ENCODE results near the gene CORO6. TPM values are rescaled to one million over a fixed set of nuclear protein-coding genes. Genes with fewer than 3 reads are reported as not detected.

The CORO6 gene
- total RNA-seq, 1 donor from 2014 or later = 28.7 TPM

GRCh38 chr17:29567554-29568330, 55.0 kb downstream of the CORO6 start:
- peak; percentile 28 for TF ChIP-seq CTCF (conservative IDR thresholded peaks at IDR 0.05; ENCODE audit: low read depth, low read length)
- peak overlapping the region; percentile 77 for H3K4me3 ChIP-seq (ENCODE audit: low read depth, low read length)
- no peak for DNase-seq (ENCODE audit: low read depth)

- DNase-seq (ENCODE audit: low read depth) = no peak
- TF ChIP-seq CTCF (conservative IDR thresholded peaks at IDR 0.05; ENCODE audit: low read depth, low read length) = no peak
Observed at GRCh38 chr17:29567304-29567553, 55.5 kb downstream of the CORO6 start.

GRCh38 chr17:29566473-29567303, 56.0 kb downstream of the CORO6 start, which contains the start of gene ABHD15:
TSS of gene ABHD15 (minus strand) at chr17:29567037. CDS start at chr17:29566966, 71 bp downstream.
- peak within 1 kb of the TSS; percentile 77 for H3K4me3 ChIP-seq (ENCODE audit: low read depth, low read length)
- DNase-seq (ENCODE audit: low read depth) = no peak
- no peak for TF ChIP-seq CTCF (conservative IDR thresholded peaks at IDR 0.05; ENCODE audit: low read depth, low read length)

More at GRCh38 chr17:29567304-29567553, 55.5 kb downstream of the CORO6 start:
- peak overlapping the region; percentile 77 for H3K4me3 ChIP-seq (ENCODE audit: low read depth, low read length)

GRCh38 chr17:29565643-29566472, 56.9 kb downstream of the CORO6 start:
- H3K4me3 ChIP-seq (ENCODE audit: low read depth, low read length) = peak overlapping the region; percentile 76
- no peak for DNase-seq (ENCODE audit: low read depth)
- TF ChIP-seq CTCF (conservative IDR thresholded peaks at IDR 0.05; ENCODE audit: low read depth, low read length) = peak; percentile 29

Other genes with a start within 250 kb of the CORO6 start
- gene TAOK1, start 232.5 kb downstream of the CORO6 start, total RNA-seq = 22.0 and 34.1 TPM in 2 replicates
- 8.2 and 11.3 TPM in 2 replicates for gene ABHD15, start 55.9 kb downstream of the CORO6 start, total RNA-seq
- 77.6 and 78.8 TPM in 2 replicates for gene TP53I13, start 54.2 kb downstream of the CORO6 start, total RNA-seq
- gene GIT1, start 33.3 kb downstream of the CORO6 start, total RNA-seq = 61.3 and 74.3 TPM in 2 replicates
- 12.9 and 30.7 TPM in 2 replicates for gene ANKRD13B, start 29.8 kb downstream of the CORO6 start, total RNA-seq

Data from epithelial cell of proximal tubule (primary cell).